Motor neuron (in vitro differentiated cells): ENCODE measurements around the gene PTPRD. TPM values are rescaled to one million over a fixed set of nuclear protein-coding genes. Genes with fewer than 3 reads are reported as not detected.

Source experiments
- ATAC-seq, 8 experiments: fragments of 200-7000 bp; cut with Tn5 transposase; replicated peaks in 6 of 8; 2 replicates each; pipeline ENCODE4 v1.8.0; 2021; ENCODE audit warnings: mild to moderate bottlenecking in 8 of 8, moderate library complexity in 8 of 8
- H3K27ac ChIP-seq, 2 donors: fragments of 250-450 bp; sonication (Bioruptor Pico); 2 replicates each; pipeline ENCODE4 v1.9.0; 2021; ENCODE audit warnings: antibody characterized with exemption in 2 of 2, mild to moderate bottlenecking in 2 of 2, moderate library complexity in 1 of 2
- H3K4me1 ChIP-seq, 2 donors: fragments of 250-450 bp; sonication (Bioruptor Pico); replicated peaks in 1 of 2; 2 replicates each; pipeline ENCODE4 v1.6.1; 2021; ENCODE audit warnings: antibody characterized with exemption in 2 of 2, mild to moderate bottlenecking in 2 of 2, moderate library complexity in 1 of 2
- H3K4me3 ChIP-seq, 5 donors: fragments of 250-450 bp; sonication (Bioruptor Pico); 2 replicates each; pipeline ENCODE4 v1.9.0; 2021; ENCODE audit warnings: antibody characterized with exemption in 5 of 5, mild to moderate bottlenecking in 5 of 5, moderate library complexity in 4 of 5
- WGBS, 10 experiments: fragments of 450-650 bp; shearing (Covaris generic); methylation state at CpG; one replicate each; pipeline ENCODE4 v1.0.0; 2022; 5-methylcytosine and 5-hydroxymethylcytosine counted together
- in situ Hi-C, 9 experiments: fragments of 400-800 bp; cut with MboI; loops; one replicate each; pipeline ENCODE4 v1.15.0; 2021; ENCODE audit warnings: low sequenced_read_pairs in 9 of 9, low pct_unique_long_range_greater_than_20kb in 2 of 9; ENCODE audit not compliant: unreplicated experiment in 9 of 9
- total RNA-seq, 8 experiments: library from RNA; unstranded; fragments of 300-600 nt; gene quantifications; 2 replicates each; pipeline versions ENCODE4 v1.2.3 to v1.2.4, GENCODE V29; 2022

Gene PTPRD
- total RNA-seq, 8 experiments from 2014 or later = 0.15 to 175 (median 72.8) TPM

DNA sequence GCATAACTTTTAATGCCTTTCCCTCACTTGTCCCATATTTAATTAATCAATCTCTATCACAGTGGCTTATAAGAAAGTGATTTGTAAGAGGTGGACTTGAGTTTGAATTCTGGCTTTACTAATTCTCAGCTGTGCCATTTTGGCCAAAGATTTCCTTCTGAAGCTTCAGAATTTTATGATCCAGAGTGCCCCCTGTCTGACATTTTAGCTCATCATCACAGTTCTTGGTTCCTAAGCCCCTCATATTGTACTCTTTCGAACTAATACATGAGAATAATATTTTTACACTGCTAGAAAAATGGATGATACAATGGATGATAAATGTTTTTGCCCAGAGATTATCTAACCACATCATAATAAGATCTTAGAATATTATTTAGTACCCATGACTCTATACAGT lies 1014.1 kb downstream of the PTPRD start:
- ATAC-seq = no peak
- 0 to 100% (median 75%) methylated on average over 1 of the region's 1 CpG; no CpG with 5 or more reads in 1 of the 10 experiments for WGBS, 10 experiments
- in situ Hi-C loops = no loop called here
- Histone ChIP-seq H3K4me3 (no peak overlapping the region), H3K4me1 (no peaks in the 10 kb centered on the region), H3K27ac (no peak overlapping the region)

DNA sequence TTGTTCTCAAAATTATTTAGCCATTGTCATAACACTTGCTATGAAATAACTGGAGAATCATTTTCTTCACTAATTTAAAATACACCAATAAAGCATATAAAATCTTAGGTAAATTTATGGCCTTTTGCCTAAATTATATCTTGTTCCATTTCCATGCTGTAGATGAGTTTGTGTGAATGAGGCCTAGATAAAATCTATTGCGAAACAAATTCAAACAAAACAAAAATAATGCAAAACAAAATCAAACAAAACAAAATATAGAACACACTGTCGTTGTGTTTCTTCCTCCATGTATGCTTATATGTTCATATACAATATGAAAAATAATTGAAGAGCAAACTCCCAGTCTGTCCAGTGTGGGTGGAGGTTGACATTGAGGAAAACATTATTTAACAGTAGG lies 1020.7 kb downstream of the PTPRD start:
- no peak for ATAC-seq
- 0 to 90% (median 60%) methylated on average over 2 of the region's 2 CpGs; no CpG with 5 or more reads in 1 of the 10 experiments for WGBS, 10 experiments
- Histone ChIP-seq H3K27ac (no peak overlapping the region), H3K4me1 (no peaks in the 10 kb centered on the region), H3K4me3 (no peak overlapping the region)
- in situ Hi-C loops = no loop called here

DNA sequence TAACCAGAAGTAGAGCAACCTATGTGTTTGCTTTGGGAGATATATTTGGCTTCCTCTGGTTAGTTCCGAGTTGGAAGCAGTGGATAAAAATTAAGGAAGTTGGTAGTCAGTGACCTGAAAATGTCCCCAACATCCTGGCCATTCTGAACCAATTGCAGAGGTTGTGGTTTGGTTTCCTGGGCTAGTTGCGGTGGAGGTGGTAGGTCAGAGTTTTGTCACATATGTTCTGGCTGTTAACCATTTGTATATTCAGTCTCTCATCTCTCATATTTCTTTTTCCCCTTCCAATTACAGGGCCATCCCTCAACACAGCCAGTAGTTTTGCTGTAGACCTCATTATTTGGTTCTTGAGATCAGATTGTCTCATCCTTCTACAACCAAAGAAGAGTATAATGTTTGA lies 1026.9 kb downstream of the PTPRD start:
- 0 to 100% (median 79%) methylated on average over 1 to 2 of the region's 2 CpGs; no CpG with 5 or more reads in 1 of the 10 experiments for WGBS, 10 experiments
- no peaks in the 10 kb centered on the region for H3K4me1 ChIP-seq
- in situ Hi-C loops = no loop called here
- H3K27ac ChIP-seq = no peak overlapping the region
- no peak for ATAC-seq
- no peak overlapping the region for H3K4me3 ChIP-seq

DNA sequence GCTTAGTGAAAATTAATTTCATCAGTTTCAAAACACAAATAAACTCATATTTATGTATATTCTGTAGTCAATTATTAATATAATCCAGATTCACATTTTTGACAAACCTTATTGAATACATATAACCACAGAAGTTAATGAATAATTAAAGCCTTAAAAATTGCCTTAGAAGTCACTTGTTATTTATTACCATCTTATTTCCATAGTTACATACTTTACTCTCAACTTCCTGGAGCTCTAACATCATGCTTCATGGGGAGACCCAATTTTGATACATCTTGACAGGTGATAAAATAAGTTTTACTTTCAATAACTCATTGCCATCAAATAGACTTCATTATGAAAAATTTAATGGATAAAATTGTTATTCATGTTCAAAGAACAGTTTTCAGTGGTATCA lies 1038.7 kb downstream of the PTPRD start:
- in situ Hi-C loops = no loop called here
- Histone ChIP-seq H3K4me3 (no peak overlapping the region), H3K27ac (no peak overlapping the region), H3K4me1 (no peaks in the 10 kb centered on the region)
- no peak for ATAC-seq

DNA sequence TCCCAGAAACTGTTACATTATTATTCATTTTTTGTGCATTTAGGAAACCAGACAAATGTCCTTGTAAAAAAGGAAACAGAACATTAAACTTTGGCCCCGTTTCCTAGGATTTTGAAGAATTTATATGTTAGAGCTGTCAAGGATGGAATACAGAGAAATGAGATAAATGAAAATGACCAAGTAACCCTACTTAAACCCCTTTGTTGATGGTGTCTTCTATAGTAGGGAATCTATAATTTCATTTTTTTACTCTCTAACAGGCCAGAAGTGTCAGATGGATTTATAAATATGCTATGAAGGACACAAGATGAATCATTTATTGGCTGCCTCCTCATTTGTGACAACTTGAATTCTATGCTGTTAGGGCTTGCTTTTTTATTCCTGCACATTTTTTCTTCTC lies 1047.1 kb downstream of the PTPRD start:
- Histone ChIP-seq H3K27ac (no peak overlapping the region), H3K4me3 (no peak overlapping the region), H3K4me1 (peaks cover 0 to 10% of the 10 kb centered on the region in 2 donors)
- peak in 3 of 8 experiments; percentile 31 to 64 (median 64) for ATAC-seq
- WGBS, 10 experiments = 0 to 100% (median 55%) methylated on average over 1 of the region's 1 CpG
- in situ Hi-C loops = no loop called here

DNA sequence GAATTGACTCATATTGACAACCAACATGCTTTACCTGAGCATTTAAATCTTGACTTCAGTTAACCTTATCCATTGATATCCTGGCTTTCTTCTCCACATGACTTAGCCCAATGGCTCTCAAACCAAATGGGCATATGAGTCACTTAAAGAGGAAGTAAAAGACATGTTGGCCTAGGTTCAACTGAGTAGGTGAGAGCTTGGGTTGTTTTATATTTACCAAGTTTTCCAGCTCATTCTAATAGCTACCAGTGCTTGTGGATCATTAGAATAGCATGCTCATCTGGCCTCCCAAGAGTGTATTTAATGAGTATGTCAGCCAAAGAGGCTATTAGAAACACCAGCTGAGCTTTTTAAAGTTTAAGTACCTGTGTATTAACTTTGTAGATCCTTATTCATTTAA lies 1049.0 kb downstream of the PTPRD start:
- H3K4me3 ChIP-seq = no peak overlapping the region
- in situ Hi-C loops = no loop called here
- no peak overlapping the region for H3K27ac ChIP-seq
- H3K4me1 ChIP-seq = peaks cover 0 to 10% of the 10 kb centered on the region in 2 donors
- ATAC-seq = no peak

DNA sequence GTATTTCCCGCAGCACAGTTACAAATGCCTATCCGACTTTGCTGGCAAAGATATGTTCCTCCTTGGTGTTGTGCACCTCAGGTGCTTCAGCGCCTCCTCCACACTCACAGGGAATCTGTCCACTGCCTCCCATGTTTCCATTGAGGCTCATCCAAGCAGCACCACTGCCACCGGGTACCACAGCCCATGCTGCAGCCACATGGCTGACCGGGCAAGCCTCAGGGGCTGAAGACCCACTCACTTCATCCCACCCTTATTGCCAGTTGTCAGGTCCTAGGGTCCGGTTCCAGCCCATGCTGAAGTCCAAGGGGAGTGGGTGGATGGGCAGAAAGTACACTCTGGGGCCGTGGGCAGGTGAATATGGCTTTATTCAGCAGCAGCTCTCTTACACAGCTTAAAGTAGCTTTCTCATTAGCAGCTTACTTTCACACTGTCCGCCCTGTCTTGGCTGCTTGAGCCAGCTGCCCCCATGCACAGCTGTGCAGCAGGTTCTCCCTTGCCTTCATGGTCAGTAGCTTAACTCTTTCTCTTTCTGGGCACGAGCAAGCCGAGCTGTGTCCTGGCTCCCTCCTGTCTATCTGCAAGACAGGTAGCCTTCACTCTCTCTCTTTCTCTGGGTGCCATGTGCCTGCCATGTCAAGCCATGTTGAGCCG lies 1052.3 kb downstream of the PTPRD start:
- WGBS, 10 experiments = 0 to 93% (median 77%) methylated on average over 1 to 6 of the region's 11 CpGs; no CpG with 5 or more reads in 1 of the 10 experiments
- in situ Hi-C loops = no loop called here
- peaks cover 2 to 5% of the 10 kb centered on the region in 2 donors for H3K4me1 ChIP-seq
- H3K27ac ChIP-seq = no peak overlapping the region
- H3K4me3 ChIP-seq = no peak overlapping the region
- no peak for ATAC-seq

DNA sequence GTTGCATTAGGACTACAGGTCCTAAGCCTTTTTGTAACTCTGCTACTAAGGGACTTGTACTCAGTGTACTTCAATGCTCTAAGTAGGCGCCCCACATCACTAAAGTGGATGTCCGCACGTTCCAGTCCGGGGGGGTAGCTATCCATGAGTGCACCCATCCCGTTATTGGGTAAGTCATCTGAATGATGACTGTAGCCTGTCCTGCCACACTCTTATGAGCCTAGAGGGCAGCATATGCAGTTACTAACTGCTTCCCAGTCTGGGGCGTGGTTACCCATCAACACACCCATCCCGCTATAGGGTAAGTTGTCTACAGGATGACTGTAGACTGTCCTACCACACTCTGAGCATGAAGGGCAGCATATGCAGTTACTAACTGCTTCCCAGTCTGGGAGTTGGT lies 1053.9 kb downstream of the PTPRD start:
- 63 to 100% (median 95%) methylated on average over 1 to 6 of the region's 7 CpGs; no CpG with 5 or more reads in 4 of the 10 experiments for WGBS, 10 experiments
- no peak for ATAC-seq
- in situ Hi-C loops = no loop called here
- H3K4me3 ChIP-seq = no peak overlapping the region
- H3K4me1 ChIP-seq = peaks cover 0 to 5% of the 10 kb centered on the region in 2 donors
- no peak overlapping the region for H3K27ac ChIP-seq

DNA sequence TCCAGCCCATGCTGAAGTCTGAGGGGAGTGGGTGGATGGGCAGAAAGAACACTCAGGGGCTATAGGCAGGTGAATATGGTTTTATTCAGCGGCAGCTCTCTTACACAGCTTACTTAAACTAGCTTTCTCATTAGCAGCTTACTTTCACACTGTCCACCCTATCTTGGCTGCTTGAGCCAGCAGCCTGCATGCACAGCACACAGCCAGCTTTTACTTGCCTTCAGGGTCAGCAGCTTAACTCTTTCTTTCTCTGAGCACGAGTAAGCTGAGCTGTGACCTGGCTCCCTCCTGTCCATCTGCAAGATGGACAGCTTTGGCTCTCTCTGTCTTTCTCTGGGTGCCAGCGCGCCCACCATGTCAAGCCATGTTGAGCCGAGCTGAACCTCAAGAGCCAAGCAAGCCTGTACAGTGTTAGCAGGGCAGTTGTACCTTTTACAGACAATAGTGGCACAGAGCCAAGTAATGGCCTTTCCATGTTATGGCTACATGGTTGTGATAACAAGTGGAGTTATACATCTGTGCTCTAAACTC lies 1054.9 kb downstream of the PTPRD start:
- in situ Hi-C loops = no loop called here
- H3K4me1 ChIP-seq = peaks cover 0 to 5% of the 10 kb centered on the region in 2 donors
- WGBS, 10 experiments = 0 to 92% (median 65%) methylated on average over 1 to 4 of the region's 5 CpGs; no CpG with 5 or more reads in 3 of the 10 experiments

DNA sequence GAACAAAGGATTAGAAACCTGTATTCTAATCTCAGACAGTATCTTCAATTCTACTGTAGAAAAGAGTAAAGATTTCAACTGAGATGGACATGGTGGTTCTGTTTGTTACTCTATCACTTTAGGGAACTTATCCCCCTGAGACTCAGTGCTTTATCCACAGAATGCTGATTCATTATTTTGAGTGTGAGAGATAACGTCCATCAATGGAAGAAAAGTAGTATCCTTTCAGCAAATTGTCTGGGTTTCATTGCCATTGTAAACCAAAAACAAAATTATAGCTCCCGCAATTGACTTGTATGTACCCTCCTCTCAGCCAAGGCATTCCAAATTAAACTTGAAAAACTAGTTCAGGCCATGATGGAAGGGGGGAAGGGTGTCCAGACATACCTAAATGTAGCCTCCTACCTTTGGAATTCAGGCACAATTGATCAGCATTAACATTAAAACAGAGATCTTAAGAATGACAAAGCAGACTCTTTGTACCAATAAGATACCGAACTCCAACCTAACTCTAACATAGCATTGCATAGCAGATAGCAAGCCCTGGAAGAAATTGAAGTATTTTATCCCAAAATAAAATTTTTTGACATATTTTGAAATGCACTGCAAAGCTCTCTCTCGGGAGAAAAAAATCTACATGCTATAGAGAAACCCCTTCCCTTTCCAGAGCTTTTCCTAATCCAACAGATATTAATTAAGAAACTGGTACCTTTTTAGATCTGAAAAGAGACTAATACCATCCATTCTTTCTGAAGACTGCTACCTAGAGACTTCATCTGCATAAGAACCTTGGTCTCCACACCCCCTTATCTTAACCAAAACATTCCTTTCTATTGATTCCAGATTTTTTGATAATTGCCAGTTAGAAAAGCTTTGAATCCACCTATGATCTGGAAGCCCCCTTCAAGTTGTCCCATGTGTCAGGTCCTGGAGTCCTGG lies 1055.7 kb downstream of the PTPRD start:
- in situ Hi-C loops = no loop called here
- Histone ChIP-seq H3K4me1 (peaks cover 0 to 5% of the 10 kb centered on the region in 2 donors), H3K27ac (no peak overlapping the region), H3K4me3 (no peak overlapping the region)
- 5 to 59% (median 27%) methylated on average over 2 to 4 of the region's 4 CpGs; no CpG with 5 or more reads in 1 of the 10 experiments for WGBS, 10 experiments
- ATAC-seq = no peak

More for the DNA sequence above, 1054.9 kb downstream of the PTPRD start:
- ATAC-seq = no peak
- Histone ChIP-seq H3K4me3 (no peak overlapping the region), H3K27ac (no peak overlapping the region)

DNA sequence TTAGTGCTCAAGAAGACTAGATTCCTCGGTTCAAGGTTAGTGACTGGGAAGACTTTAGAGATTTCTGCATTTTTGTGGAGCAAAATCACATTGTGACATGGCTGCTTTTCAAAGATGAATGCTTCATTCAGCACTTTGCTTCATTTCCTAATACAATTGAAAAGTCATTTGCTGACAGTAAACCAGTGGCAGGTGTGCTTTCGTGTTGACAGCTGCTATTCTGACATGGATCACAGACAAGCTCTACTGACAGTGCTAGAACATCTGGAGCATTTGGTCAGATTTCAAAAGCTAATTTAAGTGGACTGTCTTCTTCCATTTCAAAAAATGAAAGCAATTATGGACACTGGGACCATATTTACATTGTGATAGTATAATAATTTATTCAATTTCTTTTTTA lies 1060.1 kb downstream of the PTPRD start:
- no peak for ATAC-seq
- in situ Hi-C loops = no loop called here

DNA sequence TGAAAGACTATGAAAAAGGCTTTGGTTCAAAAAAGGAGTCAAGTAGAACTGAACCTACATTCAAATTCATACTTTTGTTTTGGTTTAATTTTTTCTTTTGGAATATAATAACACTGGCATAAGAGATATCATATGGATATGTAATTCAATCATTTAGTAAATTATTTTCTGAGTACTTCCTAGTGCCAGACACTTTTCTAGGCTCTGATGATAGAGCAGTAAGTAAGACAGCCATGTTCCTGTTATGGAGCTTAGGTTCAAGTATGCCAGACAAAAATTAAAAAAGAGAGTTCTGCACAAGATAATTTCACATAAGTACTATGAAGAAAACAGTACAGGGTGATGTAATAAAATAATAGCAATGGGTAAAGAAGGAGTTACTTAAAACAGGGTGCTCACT lies 1074.0 kb downstream of the PTPRD start:
- no peak for ATAC-seq
- in situ Hi-C loops = no loop called here
- Histone ChIP-seq H3K27ac (no peak overlapping the region), H3K4me1 (no peaks in the 10 kb centered on the region), H3K4me3 (no peak overlapping the region)

More for the DNA sequence above, 1060.1 kb downstream of the PTPRD start:
- peaks cover 0 to 5% of the 10 kb centered on the region in 2 donors for H3K4me1 ChIP-seq
- no peak overlapping the region for H3K27ac ChIP-seq
- 0 to 89% (median 82%) methylated on average over 1 to 2 of the region's 2 CpGs; no CpG with 5 or more reads in 1 of the 10 experiments for WGBS, 10 experiments
- H3K4me3 ChIP-seq = no peak overlapping the region

DNA sequence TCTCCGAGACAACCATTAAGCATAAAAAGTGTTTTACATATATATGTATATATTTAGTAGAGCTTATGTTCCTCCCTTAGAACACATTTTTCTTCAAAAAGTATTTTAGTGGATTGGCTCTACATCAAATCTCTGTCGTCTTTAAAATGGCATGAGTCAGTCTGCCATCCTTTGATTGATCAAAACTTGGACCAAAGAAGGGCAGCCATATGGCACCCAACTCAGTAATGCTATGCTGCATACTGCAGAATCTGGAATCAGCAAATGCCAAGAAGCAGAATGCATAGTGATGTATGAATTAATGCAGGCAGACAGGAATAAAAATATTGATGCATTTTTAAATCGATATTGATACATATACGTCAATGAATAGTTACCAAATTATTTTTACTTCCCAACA lies 1074.4 kb downstream of the PTPRD start:
- in situ Hi-C loops = no loop called here
- ATAC-seq = no peak
- no peak overlapping the region for H3K27ac ChIP-seq
- no peak overlapping the region for H3K4me3 ChIP-seq
- WGBS, 10 experiments = 0 to 96% (median 81%) methylated on average over 1 to 4 of the region's 4 CpGs
- no peaks in the 10 kb centered on the region for H3K4me1 ChIP-seq
